Stimulated activated CD4-positive, alpha-beta T cell treated with anti-CD3 and anti-CD28 coated beads, Interleukin-15, amount 100 ng/mL, for 48 hours (primary cell): ENCODE results near the gene CD6.
A peak's percentile ranks its signal among the peaks of the same experiment; 100 is the strongest.
"Not testable (repeated sequence)": the region's sequence is repeated elsewhere in the genome, so short reads cannot be mapped to it uniquely, and the experiment has no call there.

Experiments used
- DNase-seq, 2 donors: peaks; one replicate each; pipeline ENCODE4 v3.0.0-alpha.2; 2020; ENCODE audit warnings: low read depth in 2 of 2

Gene CD6

DNA sequence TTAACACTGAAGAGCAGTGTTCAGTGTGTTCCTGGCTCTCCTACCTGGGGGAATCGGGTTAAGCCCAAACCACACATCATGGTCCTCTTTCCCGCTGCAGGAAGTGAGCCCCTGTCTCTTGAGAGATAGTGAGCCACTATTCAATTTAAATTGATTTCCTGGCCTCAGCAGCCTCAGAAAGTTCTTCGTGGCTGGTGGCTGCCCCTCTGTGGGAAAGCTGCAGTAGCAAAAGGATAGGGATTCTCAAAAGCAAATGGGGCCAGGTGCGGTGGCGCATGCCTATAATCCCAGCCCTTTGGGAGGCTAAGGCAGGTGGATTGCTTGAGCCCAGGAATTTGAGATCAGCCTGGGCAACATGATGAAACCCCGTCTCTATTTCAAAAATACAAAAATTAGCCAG is 81.7 kb downstream of the CD6 start:
- no peak for DNase-seq

DNA sequence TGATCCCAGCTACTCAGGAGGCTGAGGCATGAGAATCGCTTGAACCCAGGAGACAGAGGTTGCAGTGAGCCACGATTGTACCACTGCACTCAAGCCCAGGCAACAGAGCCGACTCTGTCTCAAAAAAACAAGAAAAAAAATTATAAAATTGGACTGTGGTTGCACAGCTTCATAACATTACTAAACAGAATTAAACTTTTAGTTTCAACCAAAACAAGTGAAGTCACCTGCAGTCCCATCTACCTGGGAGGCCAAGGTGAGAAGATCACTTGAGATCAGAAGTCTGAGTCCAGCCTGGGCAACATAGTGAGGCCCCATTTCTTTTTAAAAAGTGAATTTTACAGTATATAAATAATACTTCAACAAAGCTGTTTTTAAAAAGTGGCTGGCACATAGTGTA is 83.0 kb downstream of the CD6 start:
- DNase-seq = no peak

GRCh38 chr11:61054927-61055562 is 83.6 kb downstream of the CD6 start:
- peak; percentile 46 to 53 for DNase-seq

DNA sequence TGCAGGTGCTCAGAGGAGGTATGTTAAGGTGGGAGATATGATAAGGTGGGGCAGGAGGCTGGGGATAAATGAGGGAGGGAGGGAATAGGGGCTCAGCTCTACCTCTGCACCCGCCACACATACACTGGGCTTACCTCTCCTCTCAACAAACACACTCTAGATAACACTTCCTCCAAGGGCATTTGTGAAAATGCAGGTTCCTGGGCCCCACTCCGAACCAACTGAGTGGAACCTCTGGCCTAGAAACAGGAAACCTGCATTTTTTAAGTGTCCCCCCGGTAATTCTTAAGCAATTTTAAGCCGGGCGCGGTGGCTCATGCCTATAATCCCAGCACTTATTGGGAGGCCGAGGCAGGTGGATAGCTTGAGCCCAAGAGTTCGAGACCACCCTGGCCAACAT is 84.3 kb downstream of the CD6 start:
- DNase-seq = no peak

DNA sequence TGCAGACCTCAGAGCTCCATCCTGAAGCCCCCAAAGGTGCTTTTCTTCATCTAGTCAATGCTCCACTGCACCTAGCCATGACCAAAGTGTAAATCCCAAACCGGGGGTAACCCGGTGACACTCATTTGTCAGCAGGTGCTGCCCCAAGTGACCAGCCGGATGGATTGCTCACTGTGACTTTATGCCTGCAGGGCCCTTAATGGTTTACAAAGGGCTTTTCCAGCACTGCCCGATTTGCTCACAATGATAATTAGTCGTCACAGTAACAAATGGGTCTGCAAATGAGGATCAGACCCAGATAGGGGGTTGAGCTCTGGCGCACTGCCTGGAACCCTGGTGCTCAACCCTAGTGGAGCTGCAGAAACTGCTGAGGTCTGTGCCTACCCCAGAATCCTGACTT is 85.1 kb downstream of the CD6 start:
- no peak for DNase-seq

DNA sequence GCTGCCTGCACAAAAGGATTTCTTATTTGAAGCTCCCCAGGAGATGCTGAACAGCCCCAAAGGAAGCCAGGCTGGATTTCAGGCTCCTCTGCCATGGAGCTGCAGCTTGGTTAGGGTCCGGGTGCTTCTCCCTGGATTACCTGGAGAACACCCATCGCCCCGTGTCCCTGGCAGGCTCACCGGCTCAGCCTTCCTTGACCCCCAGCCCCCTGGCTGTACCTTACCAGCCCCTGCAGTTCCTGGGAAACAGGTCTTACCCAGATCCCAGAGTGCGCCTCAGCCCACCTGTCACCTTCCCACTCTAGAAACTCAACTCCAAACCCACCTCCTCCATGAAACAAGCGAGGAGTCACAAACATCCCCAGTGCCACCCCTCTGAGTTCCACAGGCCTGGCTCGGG is 85.5 kb downstream of the CD6 start:
- DNase-seq = no peak

DNA sequence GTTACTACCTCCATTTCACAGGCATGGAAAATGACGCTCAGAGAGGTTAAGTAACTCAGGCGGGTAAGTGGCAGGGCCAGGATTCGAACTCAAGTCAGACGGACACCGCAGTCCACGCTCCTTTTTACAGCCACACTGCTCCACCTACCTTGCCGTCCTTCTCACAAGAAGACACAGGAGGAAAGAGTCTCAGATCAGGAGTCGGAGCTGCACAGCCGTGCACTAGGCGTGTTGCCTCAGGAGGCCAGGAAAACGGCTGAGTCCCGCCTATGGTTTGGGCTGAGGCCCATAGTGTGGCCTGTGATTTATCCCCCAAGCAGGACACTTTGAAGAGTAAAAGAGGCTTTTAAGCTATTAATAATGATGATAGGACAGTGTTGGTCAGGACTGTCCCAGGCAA is 86.1 kb downstream of the CD6 start:
- DNase-seq = no peak

DNA sequence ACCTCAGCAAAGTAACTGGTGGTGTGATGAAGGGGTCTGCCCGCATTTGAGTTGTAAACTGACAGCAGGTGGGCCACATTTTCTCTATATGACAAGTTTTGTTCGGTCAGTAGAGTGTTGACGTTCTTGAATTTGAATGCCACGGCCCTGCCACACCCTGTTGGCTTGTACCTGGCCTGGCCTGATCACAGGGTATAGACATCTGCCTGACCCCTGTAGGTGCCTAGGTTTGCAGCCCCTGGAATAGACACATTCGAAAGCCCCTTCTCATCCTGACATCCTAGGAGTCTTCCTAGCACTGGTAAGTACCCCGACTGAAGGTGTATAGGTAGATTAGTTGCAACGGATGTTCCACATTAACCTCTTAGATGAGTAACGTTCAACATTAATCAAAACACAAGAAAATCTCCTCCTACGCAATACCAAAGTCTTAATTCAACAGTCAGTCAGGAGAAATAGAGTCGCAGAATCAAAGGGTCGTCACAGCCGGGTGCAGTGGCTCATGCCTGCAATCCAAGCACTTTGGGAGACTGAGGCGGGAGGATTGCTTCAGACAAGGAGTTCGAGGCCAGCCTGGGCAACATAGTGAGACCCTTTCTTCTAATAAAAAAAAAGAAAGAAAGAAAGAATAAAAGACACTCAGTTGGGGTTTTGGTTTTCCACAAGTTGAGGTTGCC is 87.2 kb downstream of the CD6 start:
- no peak for DNase-seq

- no peak for DNase-seq
These were observed 87.8 kb downstream of the CD6 start for GRCh38 chr11:61059260-61059752.

- DNase-seq = peak; percentile 80 to 82
These were observed 89.8 kb downstream of the CD6 start for GRCh38 chr11:61061081-61061826.

GRCh38 chr11:61062181-61062930 is 90.9 kb downstream of the CD6 start:
- no peak for DNase-seq

DNA sequence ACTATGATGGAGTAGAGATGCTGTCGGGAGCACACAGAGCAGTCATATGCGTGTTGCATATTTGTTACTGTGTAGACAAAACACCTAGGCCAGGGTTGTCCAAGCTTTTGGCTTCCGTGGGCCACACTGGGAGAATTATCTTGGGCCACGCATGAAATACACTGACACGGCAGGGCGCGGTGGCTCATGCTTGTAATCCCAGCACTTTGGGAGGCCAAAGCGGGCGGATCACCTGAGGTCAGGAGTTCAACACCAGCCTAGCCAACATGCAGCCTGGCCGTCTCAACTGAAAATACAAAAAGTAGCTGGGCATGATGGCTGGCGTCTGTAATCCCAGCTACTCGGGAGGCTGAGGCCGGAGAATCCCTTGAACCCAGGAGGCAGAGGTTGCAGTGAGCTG is 93.8 kb downstream of the CD6 start:
- not testable (repeated sequence) for DNase-seq

- peak; percentile 53 to 61 for DNase-seq
These were observed 94.6 kb downstream of the CD6 start for GRCh38 chr11:61065955-61066638.

- DNase-seq = no peak
These were observed 95.2 kb downstream of the CD6 start for GRCh38 chr11:61066645-61067044.

DNA sequence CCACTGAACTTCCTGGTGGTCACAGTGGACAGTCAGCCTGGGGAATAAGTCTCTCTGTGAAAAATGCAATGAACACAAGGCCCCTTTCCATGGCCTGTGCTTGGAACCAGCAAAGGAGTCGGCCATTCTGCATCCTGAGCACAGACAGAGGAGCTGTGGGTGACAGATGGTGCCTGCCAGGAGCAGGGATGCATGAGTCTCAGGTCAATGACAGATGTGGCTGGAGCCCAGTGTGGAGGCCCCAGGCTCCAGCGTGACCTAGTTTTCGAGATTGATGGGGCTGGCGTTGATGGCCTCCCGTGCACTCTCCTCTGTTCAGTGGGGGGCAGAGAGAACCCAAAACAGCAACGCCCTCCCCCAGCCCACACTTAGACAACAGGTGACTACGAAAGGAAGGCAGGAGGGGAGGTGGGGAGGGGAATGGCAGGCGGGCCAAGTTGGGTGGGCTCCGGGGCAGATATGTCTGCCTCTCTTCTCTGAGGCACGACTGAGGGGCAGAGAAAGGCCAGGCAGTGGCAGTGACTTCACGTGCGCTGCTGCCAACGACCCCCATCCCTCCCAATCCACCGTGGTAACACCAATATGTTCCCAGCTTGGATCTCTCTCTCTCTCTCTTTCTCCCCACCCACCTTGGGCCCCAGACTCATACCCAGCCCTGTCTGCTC is 96.4 kb downstream of the CD6 start:
- DNase-seq = no peak

DNA sequence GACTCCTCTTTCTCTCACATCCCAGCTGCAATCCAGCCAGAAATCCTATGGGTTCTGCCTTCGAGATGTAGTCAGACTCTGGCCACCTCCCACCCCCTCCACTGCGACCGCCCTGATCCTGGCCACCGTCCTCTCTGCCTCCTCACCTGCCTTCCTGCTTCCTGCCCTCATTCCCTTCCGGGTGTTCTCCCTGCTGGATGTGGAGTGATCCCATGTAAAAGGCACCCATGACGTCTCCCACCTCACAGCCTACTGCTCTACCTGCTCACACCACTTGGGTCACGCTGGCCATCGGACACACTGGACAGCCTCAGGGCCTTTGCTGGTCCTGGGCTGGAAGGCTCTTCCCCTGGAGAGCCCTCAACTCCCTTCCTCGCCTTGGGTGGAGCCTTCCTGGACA is 97.1 kb downstream of the CD6 start:
- no peak for DNase-seq

DNA sequence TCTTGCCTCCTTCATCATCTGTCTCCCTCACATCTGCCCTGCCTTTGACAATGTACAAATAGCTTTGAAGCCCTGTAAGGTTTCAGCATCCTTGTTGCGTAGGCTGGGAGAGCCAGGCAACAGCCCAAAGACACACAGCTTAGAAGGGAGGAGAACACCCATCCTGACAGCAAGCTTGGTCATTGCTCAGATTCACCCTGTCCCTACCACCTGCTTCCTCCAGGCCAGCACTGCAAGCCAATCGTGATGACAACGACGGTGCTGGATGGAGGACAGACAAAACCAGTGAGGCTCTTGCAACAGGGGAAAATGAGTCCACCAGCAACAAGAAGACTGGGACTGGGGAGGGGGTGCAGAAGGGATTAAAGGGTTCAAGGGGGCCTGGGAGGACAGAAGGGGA is 97.9 kb downstream of the CD6 start:
- DNase-seq = no peak
